Right ventricle myocardium inferior (tissue), 1 donor: ENCODE results near the gene TBC1D14. TPM values are rescaled to one million over a fixed set of nuclear protein-coding genes. Genes with fewer than 3 reads are reported as not detected.

Source experiments
- ATAC-seq: fragments of 200-7000 bp; cut with Tn5 transposase; one replicate; pipeline ENCODE4 v1.9.1; 2020; ENCODE audit warnings: mild to moderate bottlenecking, moderate library complexity
- DNase-seq: peaks from one replicate; pipeline ENCODE4 v3.0.0; 2021; ENCODE audit errors: missing footprints
- intact Hi-C: fragments of 100-400 bp; cut with DNase I; formaldehyde crosslinking; loops from one replicate; pipeline ENCODE4 v1.11.0; 2022
- total RNA-seq: library from RNA; stranded (reverse); fragmentation: NEBNext Ultra II Directional; extraction: Animal tissue kit (Norgen Biotek cat#: 25700); gene quantifications from one replicate; pipeline ENCODE4 v1.2.1, GENCODE V29; 2021
- donor health status: DM: no; HTN: yes; CAD: no; lungs with severe emphysema.

The TBC1D14 gene
- total RNA-seq, 1 donor from 2014 or later = 36.1 TPM

- intact Hi-C loops = no loop called here
- ATAC-seq = no peak
- no peak for DNase-seq
These were observed 144.7 kb downstream of the TBC1D14 start for GRCh38 chr4:7054106-7054880.

- intact Hi-C loops = no loop called here
- DNase-seq (no peak), ATAC-seq (no peak)
These were observed 145.7 kb downstream of the TBC1D14 start for GRCh38 chr4:7055111-7055989.

GRCh38 chr4:7055990-7056325, 146.3 kb downstream of the TBC1D14 start:
- intact Hi-C loops = no loop called here
- ATAC-seq = no peak
- no peak for DNase-seq

- no peak for ATAC-seq
- DNase-seq = no peak
- intact Hi-C loops = no loop called here
These were observed 149.2 kb downstream of the TBC1D14 start for GRCh38 chr4:7058792-7059191.

- intact Hi-C loops = loop anchor here (10.0 kb wide), 1 partner anchor 785 kb away; no protein-coding TSS in a partner anchor
- DNase-seq (no peak), ATAC-seq (no peak)
These were observed 150.0 kb downstream of the TBC1D14 start for GRCh38 chr4:7059662-7060061.

- no peak for DNase-seq
- intact Hi-C loops = loop anchor here (10.0 kb wide), 1 partner anchor 786 kb away; no protein-coding TSS in a partner anchor
- ATAC-seq = no peak
These were observed 150.9 kb downstream of the TBC1D14 start for GRCh38 chr4:7060346-7061150.

GRCh38 chr4:7061815-7062214, 152.2 kb downstream of the TBC1D14 start:
- intact Hi-C loops = loop anchor here (10.0 kb wide), 1 partner anchor 787 kb away; no protein-coding TSS in a partner anchor
- no peak for ATAC-seq
- no peak for DNase-seq

GRCh38 chr4:7062816-7063215, 153.2 kb downstream of the TBC1D14 start:
- intact Hi-C loops = loop anchor here (10.0 kb wide), 1 partner anchor 788 kb away; no protein-coding TSS in a partner anchor
- DNase-seq (no peak), ATAC-seq (no peak)

- intact Hi-C loops = loop anchor here (10.0 kb wide), 1 partner anchor 789 kb away; no protein-coding TSS in a partner anchor
- ATAC-seq (no peak), DNase-seq (no peak)
These were observed 153.7 kb downstream of the TBC1D14 start for GRCh38 chr4:7063362-7063761.

- DNase-seq (no peak), ATAC-seq (no peak)
- intact Hi-C loops = loop anchor here (10.0 kb wide), 1 partner anchor 791 kb away; no protein-coding TSS in a partner anchor
These were observed 156.4 kb downstream of the TBC1D14 start for GRCh38 chr4:7066006-7066405.

- intact Hi-C loops = loop anchor here (10.0 kb wide), 1 partner anchor 792 kb away; no protein-coding TSS in a partner anchor
- DNase-seq (no peak), ATAC-seq (no peak)
These were observed 156.9 kb downstream of the TBC1D14 start for GRCh38 chr4:7066493-7066892.

- intact Hi-C loops = loop anchor here (10.0 kb wide), 1 partner anchor 792 kb away; no protein-coding TSS in a partner anchor
- no peak for DNase-seq
These were observed 157.5 kb downstream of the TBC1D14 start for GRCh38 chr4:7067126-7067451.

GRCh38 chr4:7067452-7068278, 158.0 kb downstream of the TBC1D14 start, which contains the start of gene GRPEL1:
Gene GRPEL1 (minus strand): TSS chr4:7068064. CDS start chr4:7068032, 32 bp downstream.
- intact Hi-C loops = loop anchor here (1.0 to 10.0 kb wide), 4 partner anchors 24 to 793 kb away; partner anchors contain the start of gene TADA2B
- ATAC-seq = peak; percentile 99
- peak; percentile 100 for DNase-seq

More at GRCh38 chr4:7067126-7067451, 157.5 kb downstream of the TBC1D14 start:
- ATAC-seq = no peak

- intact Hi-C loops = loop anchor here (1.0 to 10.0 kb wide), 4 partner anchors 25 to 794 kb away; partner anchors contain the start of gene TADA2B
- DNase-seq (no peak), ATAC-seq (no peak)
These were observed 158.7 kb downstream of the TBC1D14 start for GRCh38 chr4:7068279-7068842.

- ATAC-seq (no peak), DNase-seq (no peak)
- intact Hi-C loops = loop anchor here (1.0 to 10.0 kb wide), 4 partner anchors 26 to 794 kb away; partner anchors contain the start of gene TADA2B
These were observed 159.3 kb downstream of the TBC1D14 start for GRCh38 chr4:7068883-7069282.

GRCh38 chr4:7070729-7071511, 161.3 kb downstream of the TBC1D14 start:
- intact Hi-C loops = loop anchor here (2.0 kb wide), 2 partner anchors 162 to 350 kb away; partner anchors contain the start of gene TBC1D14
- no peak for ATAC-seq
- peak; percentile 88 for DNase-seq
